Body of pancreas (tissue), 4 donors: ENCODE results near the gene TBX10. TPM values are rescaled to one million over a fixed set of nuclear protein-coding genes. Genes with fewer than 3 reads are reported as not detected.
"Not testable (repeated sequence)": the region's sequence is repeated elsewhere in the genome, so short reads cannot be mapped to it uniquely, and the experiment has no call there.

Experiments
- ATAC-seq: fragments of 150-250 bp; one replicate; pipeline ENCODE4 v1.9.1; 2016
- DNase-seq, 4 donors: peaks; one replicate each; pipeline ENCODE4 v3.0.0-alpha.2; 2019
- H3K27ac ChIP-seq, 4 donors: fragments of 200-600 bp; sonication (generic); 1 replicate in 3 of 4; 2 replicates in 1 of 4; pipeline versions ENCODE4 v1.5.1 to v1.6.1; 2016 to 2019; ENCODE audit warnings: mild to moderate bottlenecking in 1 of 4, mixed read lengths in 1 of 4, moderate library complexity in 1 of 4
- H3K27me3 ChIP-seq, 2 donors: fragments of 200-600 bp; sonication (generic); one replicate each; pipeline ENCODE4 v1.6.0; 2016; ENCODE audit warnings: mild to moderate bottlenecking in 1 of 2
- H3K36me3 ChIP-seq, 2 donors: fragments of 200-600 bp; sonication (generic); replicated peaks in 1 of 2; 2 replicates each; pipeline ENCODE4 v1.5.1; 2016; ENCODE audit warnings: low read depth in 2 of 2; ENCODE audit not compliant: insufficient read depth in 1 of 2
- H3K4me1 ChIP-seq: fragments of 200-600 bp; sonication (generic); one replicate; pipeline ENCODE4 v1.6.0; 2016
- H3K4me3 ChIP-seq, 2 donors: fragments of 200-600 bp; sonication (generic); 1 replicate in 1 of 2; 2 replicates in 1 of 2; pipeline ENCODE4 v1.5.1; 2016 to 2019
- H3K9me3 ChIP-seq, 3 donors: fragments of 200-600 bp; sonication (generic); 1 replicate in 2 of 3; 2 replicates in 1 of 3; pipeline ENCODE4 v1.5.1; 2016
- CTCF ChIP-seq, 7 experiments: fragments of 450-650 bp in 4 of 7; fragments of 200-600 bp in 3 of 7; sonication (generic) in 3 of 7; IDR thresholded peaks; one replicate each; pipeline ENCODE4 v1.5.1; 2016 to 2019; ENCODE audit warnings: antibody characterized with exemption in 7 of 7
- POLR2A ChIP-seq, 3 donors: fragments of 450-650 bp; IDR thresholded peaks; one replicate each; pipeline ENCODE4 v1.6.1; 2016; ENCODE audit warnings: antibody characterized with exemption in 3 of 3, mild to moderate bottlenecking in 2 of 3
- WGBS, 2 donors: methylation state at CpG; one replicate each; pipeline ENCODE4 v1.1.5; 2017; 5-methylcytosine and 5-hydroxymethylcytosine counted together
- intact Hi-C: fragments of 100-400 bp; cut with DNase I; formaldehyde crosslinking; loops from one replicate; pipeline ENCODE4 v1.15.1; 2023
- total RNA-seq, 2 donors: library from RNA; depleted of rRNA; stranded (reverse); fragments of >200 nt; gene quantifications; one replicate each; pipeline ENCODE4 v1.1.0, GENCODE V29; 2016

The TBX10 gene
- total RNA-seq, 2 donors from 2014 or later, result not detected

GRCh38 chr11:67594480-67594879 is 45.1 kb downstream of the TBX10 start:
- Histone ChIP-seq H3K4me3 (no peak overlapping the region), H3K27ac (no peak overlapping the region), H3K9me3 (no peaks in the 10 kb centered on the region), H3K36me3 (no peaks in the 10 kb centered on the region), H3K27me3 (no peaks in the 10 kb centered on the region), H3K4me1 (no peaks in the 10 kb centered on the region)
- intact Hi-C loops, result no loop called here
- TF ChIP-seq CTCF (IDR thresholded peaks at IDR 0.05), result no peak
- TF ChIP-seq POLR2A (IDR thresholded peaks at IDR 0.05), result no peak
- DNase-seq, result no peak
- WGBS, 2 donors, result 56 to 69% methylated on average over 3 of the region's 3 CpGs
- ATAC-seq, result no peak

GRCh38 chr11:67593565-67593905 is 46.0 kb downstream of the TBX10 start:
- TF ChIP-seq CTCF (IDR thresholded peaks at IDR 0.05) (no peak), POLR2A (IDR thresholded peaks at IDR 0.05) (no peak)
- H3K36me3 ChIP-seq, result no peaks in the 10 kb centered on the region
- ATAC-seq, result no peak
- no peaks in the 10 kb centered on the region for H3K4me1 ChIP-seq
- no peaks in the 10 kb centered on the region for H3K27me3 ChIP-seq
- no peak overlapping the region for H3K4me3 ChIP-seq
- no peak for DNase-seq
- H3K27ac ChIP-seq, result no peak overlapping the region
- no peaks in the 10 kb centered on the region for H3K9me3 ChIP-seq
- 64 to 69% methylated on average over 3 of the region's 3 CpGs for WGBS, 2 donors
- intact Hi-C loops, result no loop called here

- no peaks in the 10 kb centered on the region for H3K4me1 ChIP-seq
Measured at GRCh38 chr11:67592880-67593564, 46.5 kb downstream of the TBX10 start.

GRCh38 chr11:67588899-67589415 is 50.6 kb downstream of the TBX10 start:
- H3K27ac ChIP-seq, DNase-seq, H3K9me3 ChIP-seq, H3K36me3 ChIP-seq, H3K4me3 ChIP-seq, intact Hi-C loops, ATAC-seq, H3K27me3 ChIP-seq: not testable (repeated sequence)
- 75 to 77% methylated on average over 11 of the region's 11 CpGs for WGBS, 2 donors
- H3K4me1 ChIP-seq, result peaks cover 15% of the 10 kb centered on the region

More at GRCh38 chr11:67592880-67593564, 46.5 kb downstream of the TBX10 start:
- TF ChIP-seq CTCF (IDR thresholded peaks at IDR 0.05), result no peak
- TF ChIP-seq POLR2A (IDR thresholded peaks at IDR 0.05), result no peak
- Histone ChIP-seq H3K27ac (no peak overlapping the region), H3K4me3 (no peak overlapping the region), H3K27me3 (no peaks in the 10 kb centered on the region), H3K36me3 (no peaks in the 10 kb centered on the region), H3K9me3 (no peaks in the 10 kb centered on the region)
- ATAC-seq, result no peak
- DNase-seq, result no peak
- 76 to 81% methylated on average over 9 to 12 of the region's 12 CpGs for WGBS, 2 donors
- intact Hi-C loops, result no loop called here

- 77 to 93% methylated on average over 1 of the region's 1 CpG for WGBS, 2 donors
- Histone ChIP-seq H3K36me3 (peaks cover 0 to 2% of the 10 kb centered on the region in 2 donors), H3K9me3 (no peaks in the 10 kb centered on the region), H3K4me1 (peaks cover 18% of the 10 kb centered on the region), H3K4me3 (no peak overlapping the region), H3K27ac (no peak overlapping the region), H3K27me3 (no peaks in the 10 kb centered on the region)
- DNase-seq (no peak), ATAC-seq (no peak)
- intact Hi-C loops, result no loop called here
- TF ChIP-seq POLR2A (IDR thresholded peaks at IDR 0.05) (no peak), CTCF (IDR thresholded peaks at IDR 0.05) (no peak)
Measured at GRCh38 chr11:67588136-67588503, 51.4 kb downstream of the TBX10 start.
